ENCODE data around the gene RPS27L.

RPS27L gene

DNA sequence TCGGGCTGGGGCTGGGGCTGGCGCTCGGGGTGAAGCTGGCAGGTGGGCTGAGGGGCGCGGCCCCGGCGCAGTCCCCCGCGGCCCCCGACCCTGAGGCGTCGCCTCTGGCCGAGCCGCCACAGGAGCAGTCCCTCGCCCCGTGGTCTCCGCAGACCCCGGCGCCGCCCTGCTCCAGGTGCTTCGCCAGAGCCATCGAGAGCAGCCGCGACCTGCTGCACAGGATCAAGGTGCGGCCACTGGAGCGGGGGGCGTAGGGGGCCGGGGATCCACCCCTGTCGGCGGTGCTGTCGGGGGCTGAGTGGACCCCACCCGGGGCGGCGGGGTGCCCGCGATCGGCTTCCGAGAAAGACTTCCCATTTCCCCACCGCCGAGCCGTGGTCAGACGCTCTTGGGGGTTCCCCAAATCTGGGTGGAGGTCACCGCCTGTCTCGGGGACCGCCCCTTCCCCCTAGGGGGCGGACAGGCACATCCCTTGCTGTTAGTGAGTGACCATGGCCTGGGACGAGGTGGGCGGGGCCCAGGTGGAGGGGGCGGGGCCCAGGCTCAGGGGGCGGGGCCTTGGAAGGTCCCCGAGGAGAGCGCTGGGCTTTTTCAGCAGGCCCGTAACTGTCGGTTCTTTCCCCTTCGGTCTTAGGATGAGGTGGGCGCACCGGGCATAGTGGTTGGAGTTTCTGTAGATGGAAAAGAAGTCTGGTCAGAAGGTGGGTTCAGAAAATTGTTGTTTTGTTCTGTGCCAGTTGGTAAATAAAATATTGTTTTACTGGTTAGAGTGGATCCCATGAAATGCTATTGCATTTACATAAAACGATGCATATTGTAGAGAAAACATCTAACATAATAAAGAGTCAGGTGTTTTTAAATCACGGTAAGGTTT lies 35.0 kb downstream of the RPS27L start:
- no peak for TF ChIP-seq Cebpa-rat (IDR thresholded peaks at IDR 0.05)
- Histone ChIP-seq H3K4me3 (peak overlapping the region; percentile 88), H3K27ac (peak overlapping the region; percentile 73), H4K20me1 (no peaks in the 10 kb centered on the region), H3K4me2 (peak overlapping the region; percentile 77), H3K9me3 (peaks cover 29% of the 10 kb centered on the region), H3K27me3 (no peaks in the 10 kb centered on the region), H3K9ac (peak overlapping the region; percentile 77), H3K36me3 (0 out of 2 replicates have a peak, but pooled peaks cover 3% of the 10 kb centered on the region), H3K4me1 (peaks cover 20% of the 10 kb centered on the region)

- no peak for TF ChIP-seq Cebpa-rat (IDR thresholded peaks at IDR 0.05)
- Histone ChIP-seq H4K20me1 (no peaks in the 10 kb centered on the region), H3K4me2 (peak within 1 kb of the TSS; percentile 77), H3K9me3 (peaks cover 29% of the 10 kb centered on the region), H3K9ac (peak within 1 kb of the TSS; percentile 77), H3K27me3 (no peaks in the 10 kb centered on the region), H3K36me3 (no peaks in the 10 kb centered on the region), H3K27ac (peak within 1 kb of the TSS; percentile 73), H3K4me1 (peaks cover 20% of the 10 kb centered on the region), H3K4me3 (peak within 1 kb of the TSS; percentile 88)
These were observed 35.8 kb downstream of the RPS27L start, which contains the start of gene LACTB for GRCh38 chr15:63121382-63122001. LACTB (plus strand) TSS chr15:63121861; CDS start chr15:63121872, 11 bp downstream.

- Histone ChIP-seq H3K36me3 (no peaks in the 10 kb centered on the region), H3K4me1 (peaks cover 8% of the 10 kb centered on the region), H3K9me3 (peaks cover 29% of the 10 kb centered on the region), H3K4me2 (no peak overlapping the region), H3K27ac (no peak overlapping the region), H3K27me3 (no peaks in the 10 kb centered on the region), H4K20me1 (no peaks in the 10 kb centered on the region), H3K9ac (no peak overlapping the region), H3K4me3 (no peak overlapping the region)
- TF ChIP-seq Cebpa-rat (IDR thresholded peaks at IDR 0.05) = no peak
These were observed 38.4 kb downstream of the RPS27L start for GRCh38 chr15:63118854-63119253.

DNA sequence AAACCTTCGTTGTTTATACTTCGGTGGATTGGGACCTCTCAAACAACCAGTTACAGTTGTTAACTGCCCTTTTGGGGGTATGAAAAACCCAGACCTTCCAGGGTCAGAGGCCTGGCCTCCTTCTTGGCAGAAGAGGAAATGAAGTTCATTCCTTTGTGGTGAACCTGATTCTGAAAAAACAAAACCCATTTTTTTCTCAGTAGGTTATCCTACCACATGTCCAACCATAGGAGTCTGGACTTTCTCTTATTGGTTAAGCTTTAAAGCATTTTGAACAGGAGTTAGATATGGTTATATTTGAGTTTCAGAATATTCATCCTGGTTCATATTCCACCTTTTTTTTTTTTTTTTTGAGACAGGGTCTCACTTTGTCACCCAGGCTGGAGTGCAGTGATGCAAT lies 42.8 kb downstream of the RPS27L start:
- H3K9ac ChIP-seq = no peak overlapping the region
- H4K20me1 ChIP-seq = no peaks in the 10 kb centered on the region
- TF ChIP-seq Cebpa-rat (IDR thresholded peaks at IDR 0.05) = no peak
- no peaks in the 10 kb centered on the region for H3K27me3 ChIP-seq
- no peak overlapping the region for H3K4me2 ChIP-seq
- H3K27ac ChIP-seq = no peak overlapping the region
- H3K36me3 ChIP-seq = no peaks in the 10 kb centered on the region
- no peaks in the 10 kb centered on the region; the same call in 1 of the 2 replicates for H3K4me1 ChIP-seq
- peaks cover 15% of the 10 kb centered on the region for H3K9me3 ChIP-seq
- H3K4me3 ChIP-seq = no peak overlapping the region

DNA sequence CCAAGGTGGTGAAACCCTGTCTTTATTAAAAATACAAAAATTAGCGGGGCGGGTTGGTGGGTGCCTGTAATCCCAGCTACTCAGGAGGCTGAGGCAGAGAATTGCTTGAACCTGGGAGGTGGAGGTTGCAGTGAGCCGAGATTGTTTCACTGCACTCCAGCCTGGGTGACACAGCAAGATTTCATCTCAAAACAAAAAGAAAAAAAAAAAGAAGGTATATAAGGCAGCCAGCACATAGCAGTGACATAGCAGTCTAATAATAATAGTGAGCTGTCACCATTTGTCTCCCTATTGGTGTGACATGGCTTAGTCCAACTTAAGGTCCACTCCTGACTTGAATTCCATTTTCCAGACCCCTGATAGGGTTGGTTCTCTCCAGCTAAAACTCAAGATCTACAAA lies 44.4 kb downstream of the RPS27L start:
- no peak overlapping the region for H3K4me3 ChIP-seq
- no peaks in the 10 kb centered on the region; the same call in 1 of the 2 replicates for H3K4me1 ChIP-seq
- H3K9ac ChIP-seq = no peak overlapping the region
- no peaks in the 10 kb centered on the region for H3K9me3 ChIP-seq
- no peak overlapping the region for H3K4me2 ChIP-seq
- H3K27ac ChIP-seq = no peak overlapping the region
- H4K20me1 ChIP-seq = no peaks in the 10 kb centered on the region
- no peak for TF ChIP-seq Cebpa-rat (IDR thresholded peaks at IDR 0.05)
- H3K27me3 ChIP-seq = no peaks in the 10 kb centered on the region
- H3K36me3 ChIP-seq = no peaks in the 10 kb centered on the region

DNA sequence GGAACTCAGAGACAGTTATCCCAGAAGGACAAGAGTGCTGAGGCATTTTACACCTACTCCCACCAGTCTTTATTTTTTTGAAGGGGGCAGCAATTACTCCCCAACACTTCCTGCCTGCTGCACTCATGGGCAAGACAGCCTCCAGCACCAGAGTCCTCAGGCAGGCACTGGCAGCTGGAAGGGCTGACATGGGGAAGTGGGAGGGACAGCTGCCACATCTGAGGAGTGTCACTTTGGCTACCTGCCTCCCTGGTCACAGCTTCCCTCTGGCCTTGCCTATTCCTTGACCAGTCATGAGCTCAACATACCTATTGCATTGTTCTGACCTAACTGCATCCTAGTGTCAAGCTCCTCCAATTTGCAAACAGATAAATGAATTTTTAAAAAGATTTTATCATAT lies 45.8 kb downstream of the RPS27L start:
- H3K27me3 ChIP-seq = no peaks in the 10 kb centered on the region
- no peak overlapping the region for H3K9ac ChIP-seq
- H3K4me3 ChIP-seq = no peak overlapping the region
- no peak overlapping the region for H3K4me2 ChIP-seq
- H3K9me3 ChIP-seq = peaks cover 4% of the 10 kb centered on the region; the same call in 1 of the 2 replicates
- H3K36me3 ChIP-seq = no peaks in the 10 kb centered on the region
- no peak overlapping the region for H3K27ac ChIP-seq
- no peaks in the 10 kb centered on the region; the same call in 1 of the 2 replicates for H3K4me1 ChIP-seq
- no peaks in the 10 kb centered on the region for H4K20me1 ChIP-seq
- TF ChIP-seq Cebpa-rat (IDR thresholded peaks at IDR 0.05) = no peak

DNA sequence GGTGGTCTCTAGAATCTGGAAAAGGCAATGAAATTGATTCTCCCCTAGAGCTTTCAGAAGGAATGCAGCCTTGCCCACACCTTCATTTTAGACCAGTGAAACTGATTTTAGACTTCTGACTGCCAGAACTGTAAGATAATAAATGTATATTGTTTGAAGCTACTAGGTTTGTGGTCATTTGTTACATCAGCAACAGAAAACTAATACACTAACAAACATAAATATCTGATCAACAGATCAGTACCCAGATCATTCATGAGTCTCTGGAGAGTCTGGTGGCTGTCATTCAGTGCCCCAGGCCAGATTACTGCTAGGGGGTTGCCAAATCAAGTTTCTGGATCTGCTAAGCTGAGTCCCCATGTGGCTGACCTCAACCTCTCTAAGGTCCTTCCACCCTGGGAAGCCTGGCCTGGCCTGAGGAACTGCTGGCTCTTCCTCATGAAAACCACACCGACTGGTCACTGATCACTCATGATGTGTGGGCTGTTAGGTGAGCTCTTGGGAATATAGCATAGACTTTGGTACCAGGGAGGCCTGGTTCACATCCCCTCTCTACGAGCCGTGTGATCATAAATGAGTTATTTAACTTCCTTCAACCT lies 46.8 kb downstream of the RPS27L start:
- Histone ChIP-seq H3K36me3 (no peaks in the 10 kb centered on the region), H3K4me1 (no peaks in the 10 kb centered on the region; the same call in 1 of the 2 replicates), H3K4me2 (no peak overlapping the region), H3K27ac (no peak overlapping the region), H4K20me1 (no peaks in the 10 kb centered on the region), H3K9me3 (peaks cover 14% of the 10 kb centered on the region), H3K4me3 (no peak overlapping the region), H3K9ac (no peak overlapping the region), H3K27me3 (no peaks in the 10 kb centered on the region)
- TF ChIP-seq Cebpa-rat (IDR thresholded peaks at IDR 0.05) = no peak

DNA sequence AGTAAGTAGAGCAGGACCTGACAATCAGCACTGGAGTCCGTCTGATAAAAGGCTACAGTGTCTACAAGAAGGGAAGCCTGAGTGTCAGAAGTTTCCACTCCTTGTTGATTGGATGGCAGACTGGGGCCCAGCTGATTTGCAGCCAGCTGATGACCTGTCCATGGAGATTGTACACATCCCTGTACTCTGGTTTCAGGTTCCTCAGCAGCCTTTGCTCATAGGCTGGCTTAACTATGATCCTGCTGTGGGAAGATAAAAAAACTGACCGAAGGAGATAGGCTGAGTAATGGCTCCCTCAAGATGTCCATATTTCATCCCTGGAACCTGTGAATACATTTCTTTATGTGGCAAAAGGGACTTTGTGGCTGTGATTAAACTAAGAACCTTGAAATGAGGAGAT lies 47.4 kb downstream of the RPS27L start:
- Histone ChIP-seq H4K20me1 (no peaks in the 10 kb centered on the region), H3K4me1 (no peaks in the 10 kb centered on the region; the same call in 1 of the 2 replicates), H3K27me3 (no peaks in the 10 kb centered on the region), H3K4me3 (no peak overlapping the region), H3K36me3 (no peaks in the 10 kb centered on the region), H3K9me3 (peaks cover 20% of the 10 kb centered on the region), H3K4me2 (no peak overlapping the region), H3K9ac (no peak overlapping the region), H3K27ac (no peak overlapping the region)
- no peak for TF ChIP-seq Cebpa-rat (IDR thresholded peaks at IDR 0.05)

DNA sequence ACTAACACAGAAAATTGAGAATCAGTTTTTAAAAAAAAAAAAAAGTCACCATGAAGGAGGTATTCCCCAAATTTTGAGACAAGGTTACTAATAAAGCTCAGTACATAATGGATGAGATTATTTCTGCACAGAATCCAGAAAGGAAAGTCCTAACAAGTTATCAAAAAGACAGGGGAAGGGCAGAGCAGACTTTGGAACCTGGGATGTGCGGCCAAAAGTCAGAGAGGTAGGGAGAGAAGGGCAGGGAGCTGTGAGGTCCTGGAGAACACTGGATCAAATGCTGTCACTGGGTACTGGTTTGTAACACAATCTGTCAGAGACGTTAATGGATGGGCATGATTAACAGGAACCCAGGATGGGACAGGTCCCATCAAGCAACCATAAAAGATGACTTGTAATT lies 47.8 kb downstream of the RPS27L start:
- TF ChIP-seq Cebpa-rat (IDR thresholded peaks at IDR 0.05) = no peak
- H3K4me1 ChIP-seq = no peaks in the 10 kb centered on the region; the same call in 1 of the 2 replicates

More for the DNA sequence above, 47.8 kb downstream of the RPS27L start:
- H3K27me3 ChIP-seq = no peaks in the 10 kb centered on the region
- no peaks in the 10 kb centered on the region for H4K20me1 ChIP-seq
- no peak overlapping the region for H3K4me3 ChIP-seq
- no peak overlapping the region for H3K27ac ChIP-seq
- no peaks in the 10 kb centered on the region for H3K36me3 ChIP-seq
- H3K9ac ChIP-seq = no peak overlapping the region
- H3K4me2 ChIP-seq = no peak overlapping the region
- H3K9me3 ChIP-seq = peaks cover 22% of the 10 kb centered on the region

All from BLaER1 (cell line).